ENCODE data around the gene RAMACL. TPM values are rescaled to one million over a fixed set of nuclear protein-coding genes. Genes with fewer than 3 reads are reported as not detected.
A peak's percentile ranks its signal among the peaks of the same experiment; 100 is the strongest.

RAMACL gene
- total RNA-seq, 4 donors from 2014 or later: 1.1 to 1.5 (median 1.1) TPM; not detected in 1

GRCh38 chr6:166578536-166579236 is 7.8 kb downstream of the RAMACL start:
- TF ChIP-seq CTCF (IDR thresholded peaks at IDR 0.05) (no peak), POLR2A (IDR thresholded peaks at IDR 0.05) (no peak)
- no peak for DNase-seq

GRCh38 chr6:166575205-166575604 is 11.3 kb downstream of the RAMACL start:
- no peaks in the 10 kb centered on the region for H3K9me3 ChIP-seq
- H3K27me3 ChIP-seq: no peaks in the 10 kb centered on the region
- H3K4me1 ChIP-seq: peaks cover 0 to 10% (median 0%) of the 10 kb centered on the region in 4 donors
- H3K27ac ChIP-seq: no peak overlapping the region
- H3K4me3 ChIP-seq: no peak overlapping the region
- no peak for DNase-seq
- no peaks in the 10 kb centered on the region for H3K36me3 ChIP-seq
- TF ChIP-seq CTCF (IDR thresholded peaks at IDR 0.05): no peak
- TF ChIP-seq POLR2A (IDR thresholded peaks at IDR 0.05): no peak

More at GRCh38 chr6:166578536-166579236, 7.8 kb downstream of the RAMACL start:
- H3K27me3 ChIP-seq: no peaks in the 10 kb centered on the region
- no peaks in the 10 kb centered on the region for H3K9me3 ChIP-seq
- no peaks in the 10 kb centered on the region for H3K4me1 ChIP-seq
- no peak overlapping the region for H3K27ac ChIP-seq
- no peak overlapping the region for H3K4me3 ChIP-seq
- no peaks in the 10 kb centered on the region for H3K36me3 ChIP-seq

GRCh38 chr6:166573511-166574216 is 12.8 kb downstream of the RAMACL start:
- no peak for DNase-seq
- Histone ChIP-seq H3K4me3 (no peak overlapping the region), H3K9me3 (no peaks in the 10 kb centered on the region), H3K36me3 (no peaks in the 10 kb centered on the region), H3K27me3 (no peaks in the 10 kb centered on the region), H3K27ac (no peak overlapping the region), H3K4me1 (peaks cover 0 to 10% (median 0%) of the 10 kb centered on the region in 4 donors)
- TF ChIP-seq POLR2A (IDR thresholded peaks at IDR 0.05): no peak
- TF ChIP-seq CTCF (IDR thresholded peaks at IDR 0.05): no peak

GRCh38 chr6:166572370-166573261 is 13.9 kb downstream of the RAMACL start:
- TF ChIP-seq POLR2A (IDR thresholded peaks at IDR 0.05) (no peak), CTCF (IDR thresholded peaks at IDR 0.05) (no peak)
- H3K9me3 ChIP-seq: no peaks in the 10 kb centered on the region
- no peaks in the 10 kb centered on the region for H3K27me3 ChIP-seq
- DNase-seq: no peak
- H3K4me1 ChIP-seq: peaks cover 0 to 10% (median 0%) of the 10 kb centered on the region in 4 donors
- H3K4me3 ChIP-seq: no peak overlapping the region
- H3K27ac ChIP-seq: peak overlapping the region in 3 of 4 donors; percentile 38 to 48 (median 47)
- no peaks in the 10 kb centered on the region for H3K36me3 ChIP-seq

- Histone ChIP-seq H3K4me1 (peaks cover 0 to 10% (median 0%) of the 10 kb centered on the region in 4 donors), H3K4me3 (no peak overlapping the region), H3K27me3 (no peaks in the 10 kb centered on the region), H3K27ac (no peak overlapping the region), H3K36me3 (no peaks in the 10 kb centered on the region), H3K9me3 (no peaks in the 10 kb centered on the region)
- DNase-seq: no peak
- TF ChIP-seq CTCF (IDR thresholded peaks at IDR 0.05): no peak
- TF ChIP-seq POLR2A (IDR thresholded peaks at IDR 0.05): no peak
These were observed 15.4 kb downstream of the RAMACL start for GRCh38 chr6:166570929-166571713.
